Astrocyte (in vitro differentiated cells and primary cell): ENCODE data around the gene CCNT2.

ENCODE experiments used
- EZH2 ChIP-seq: IDR thresholded peaks from 2 replicates; pipeline ENCODE4 v1.6.1; 2012; ENCODE audit warnings: mild to moderate bottlenecking, low read length, inconsistent platforms; ENCODE audit not compliant: insufficient read depth
- TF ChIP-seq, protein P1 (sequence below): IDR thresholded peaks from 2 replicates; pipeline ENCODE4 v1.5.1; 2011; ENCODE audit warnings: low read depth, mild to moderate bottlenecking, inconsistent platforms, low read length, moderate library complexity; ENCODE audit not compliant: insufficient read depth

DNA sequence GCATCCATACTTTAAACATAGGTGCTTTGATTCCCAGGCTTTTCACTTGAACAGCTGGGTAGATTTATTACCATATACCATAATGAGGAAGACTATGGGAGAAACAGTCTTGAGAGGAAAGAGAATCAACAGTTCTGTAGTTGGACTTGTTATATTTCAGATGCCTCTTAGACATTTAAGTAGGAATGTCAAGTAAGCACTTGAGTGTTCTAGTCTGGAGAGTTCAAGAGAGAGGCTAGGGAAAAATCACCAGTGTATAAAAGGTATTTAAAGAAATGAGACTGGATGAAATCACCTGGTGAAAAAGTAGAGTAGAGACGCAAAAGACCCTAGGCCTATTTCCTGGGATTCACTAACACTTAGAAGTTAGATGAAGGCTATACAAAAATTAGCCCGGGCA, 13.5 kb upstream of the CCNT2 start:
- TF ChIP-seq EZH2, result no peak
- TF ChIP-seq, protein P1, sequence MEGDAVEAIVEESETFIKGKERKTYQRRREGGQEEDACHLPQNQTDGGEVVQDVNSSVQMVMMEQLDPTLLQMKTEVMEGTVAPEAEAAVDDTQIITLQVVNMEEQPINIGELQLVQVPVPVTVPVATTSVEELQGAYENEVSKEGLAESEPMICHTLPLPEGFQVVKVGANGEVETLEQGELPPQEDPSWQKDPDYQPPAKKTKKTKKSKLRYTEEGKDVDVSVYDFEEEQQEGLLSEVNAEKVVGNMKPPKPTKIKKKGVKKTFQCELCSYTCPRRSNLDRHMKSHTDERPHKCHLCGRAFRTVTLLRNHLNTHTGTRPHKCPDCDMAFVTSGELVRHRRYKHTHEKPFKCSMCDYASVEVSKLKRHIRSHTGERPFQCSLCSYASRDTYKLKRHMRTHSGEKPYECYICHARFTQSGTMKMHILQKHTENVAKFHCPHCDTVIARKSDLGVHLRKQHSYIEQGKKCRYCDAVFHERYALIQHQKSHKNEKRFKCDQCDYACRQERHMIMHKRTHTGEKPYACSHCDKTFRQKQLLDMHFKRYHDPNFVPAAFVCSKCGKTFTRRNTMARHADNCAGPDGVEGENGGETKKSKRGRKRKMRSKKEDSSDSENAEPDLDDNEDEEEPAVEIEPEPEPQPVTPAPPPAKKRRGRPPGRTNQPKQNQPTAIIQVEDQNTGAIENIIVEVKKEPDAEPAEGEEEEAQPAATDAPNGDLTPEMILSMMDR, result no peak
